SK-N-SH (cell line): ENCODE measurements around the gene GSE1.

Experiments used
- CHD2 ChIP-seq: fragments of 150-350 bp; IDR thresholded peaks from 2 replicates; pipeline ENCODE4 v1.6.1; 2018; ENCODE audit warnings: low read length; ENCODE audit not compliant: partially characterized antibody
- CTCF ChIP-seq: fragments of 200-600 bp; sonication (generic); IDR thresholded peaks from 2 replicates; pipeline ENCODE4 v1.6.1; 2017; ENCODE audit warnings: antibody characterized with exemption, mild to moderate bottlenecking, moderate library complexity
- EP300 ChIP-seq, 2 experiments: IDR thresholded peaks; 2 replicates each; pipeline versions ENCODE4 v1.4.0 to v1.6.1; 2012; ENCODE audit warnings: borderline replicate concordance in 1 of 2, low read depth in 1 of 2, low read length in 1 of 2
- FOXM1 ChIP-seq: IDR thresholded peaks from 2 replicates; pipeline ENCODE4 v1.4.0; 2012; ENCODE audit warnings: low read depth, mild to moderate bottlenecking
- GABPA ChIP-seq: IDR thresholded peaks from 2 replicates; pipeline ENCODE4 v1.4.0; 2012; ENCODE audit warnings: low read depth, mild to moderate bottlenecking
- POLR2AphosphoS5 ChIP-seq: IDR thresholded peaks from 2 replicates; pipeline ENCODE4 v1.6.1; 2012; ENCODE audit warnings: low read depth, low read length
- RAD21 ChIP-seq: IDR thresholded peaks from 2 replicates; pipeline ENCODE4 v1.6.1; 2012; ENCODE audit warnings: mild to moderate bottlenecking, low read length
- REST ChIP-seq: IDR thresholded peaks from 2 replicates; pipeline ENCODE4 v1.6.1; 2012; ENCODE audit warnings: mild to moderate bottlenecking, low read depth, low read length, moderate library complexity
- RXRA ChIP-seq: IDR thresholded peaks from 2 replicates; pipeline ENCODE4 v1.4.0; 2012; ENCODE audit warnings: low read depth, mild to moderate bottlenecking, borderline replicate concordance
- SMC3 ChIP-seq: IDR thresholded peaks from 2 replicates; pipeline ENCODE4 v1.6.1; 2012; ENCODE audit warnings: low read depth, low read length, improper control_type of control experiment
- USF1 ChIP-seq: IDR thresholded peaks from 2 replicates; pipeline ENCODE4 v1.4.0; 2012; ENCODE audit warnings: low read depth, borderline replicate concordance
- USF2 ChIP-seq: fragments of 150-350 bp; IDR thresholded peaks from 2 replicates; pipeline ENCODE4 v1.6.1; 2017; ENCODE audit warnings: antibody characterized with exemption, low read length, low read depth, borderline replicate concordance
- YY1 ChIP-seq: IDR thresholded peaks from 2 replicates; pipeline ENCODE4 v1.4.0; 2012; ENCODE audit warnings: low read depth, mild to moderate bottlenecking
- ZBTB33 ChIP-seq: IDR thresholded peaks from 2 replicates; pipeline ENCODE4 v1.4.0; 2012; ENCODE audit warnings: low read depth, borderline replicate concordance

- no peak for TF ChIP-seq EP300 (IDR thresholded peaks at IDR 0.05; ENCODE audit: borderline replicate concordance in 1 of 2, low read depth in 1 of 2, low read length in 1 of 2)
- no peak for TF ChIP-seq POLR2AphosphoS5
- no peak for TF ChIP-seq CTCF
- TF ChIP-seq USF1, result no peak
- no peak for TF ChIP-seq USF2
- TF ChIP-seq YY1, result no peak
- TF ChIP-seq GABPA, result no peak
- TF ChIP-seq RXRA, result no peak
- no peak for TF ChIP-seq ZBTB33
- no peak for TF ChIP-seq REST
- no peak for TF ChIP-seq SMC3
- no peak for TF ChIP-seq CHD2
- no peak for TF ChIP-seq RAD21
- no peak for TF ChIP-seq FOXM1
Measured at GRCh38 chr16:85569039-85569614, 44.0 kb upstream of the GSE1 start.
